A549 (cell line): ENCODE results near the gene RPS6KA2. TPM values are rescaled to one million over a fixed set of nuclear protein-coding genes. Genes with fewer than 3 reads are reported as not detected.

Source experiments
- ATAC-seq, 2 experiments: fragments of 200-7000 bp in 1 of 2; fragments of >200 bp in 1 of 2; cut with Nextera tagmentation in 1 of 2; cut with Tn5 transposase in 1 of 2; 3 replicates each; pipeline versions ENCODE4 v1.8.0 to v1.9.1; 2018 to 2020; ENCODE audit warnings: mild to moderate bottlenecking in 1 of 2, moderate library complexity in 1 of 2
- CTCF ChIA-PET: fragments of 300-600 bp; sonication (Branson Sonifier 250); formaldehyde crosslinking; extraction: SDS; loops from one replicate; lab custom pipeline; 2021; ENCODE audit warnings: antibody characterized with exemption, inconsistent platforms; lab: Yijun Ruan, JAX
- POLR2A ChIA-PET: fragments of 350-600 bp; formaldehyde crosslinking; extraction: SDS; loops from one replicate; lab custom pipeline; 2021; ENCODE audit warnings: antibody characterized with exemption, inconsistent platforms; lab: Yijun Ruan, JAX
- DNase-seq, 2 experiments: peaks; one replicate each; pipeline versions ENCODE4 v3.0.0 to v3.0.0-alpha.2; 2011 to 2016; ENCODE audit warnings: low read depth in 1 of 2, low spot score in 1 of 2
- FAIRE-seq: peaks from 2 replicates; lab custom pipeline; 2011; peaks lifted over from hg19 to GRCh38; lab: Jason Lieb, UNC
- H3K27ac ChIP-seq, 2 experiments: fragments of >200 bp; sonication (Bioruptor Twin); formaldehyde crosslinking; 3 replicates each; pipeline ENCODE4 v1.5.1; 2016 to 2017
- H3K4me1 ChIP-seq: fragments of >200 bp; sonication (Bioruptor Twin); formaldehyde crosslinking; 3 replicates; pipeline ENCODE4 v1.6.1; 2016
- H3K4me2 ChIP-seq: fragments of >200 bp; sonication (Bioruptor Twin); formaldehyde crosslinking; 3 replicates; pipeline ENCODE4 v1.6.1; 2016
- H3K4me3 ChIP-seq: fragments of >200 bp; sonication (Bioruptor Twin); formaldehyde crosslinking; 3 replicates; pipeline ENCODE4 v1.5.1; 2016
- H3K9me3 ChIP-seq: fragments of >200 bp; sonication (Bioruptor Twin); formaldehyde crosslinking; 3 replicates; pipeline ENCODE4 v1.6.1; 2016
- BHLHE40 ChIP-seq: IDR thresholded peaks from 2 replicates; pipeline ENCODE4 v1.6.1; 2012; ENCODE audit warnings: low read depth, low read length, inconsistent platforms
- CBX2 ChIP-seq: fragments of 200-600 bp; sonication (generic); IDR thresholded peaks from 2 replicates; pipeline ENCODE4 v1.6.1; 2016; ENCODE audit warnings: low read depth, mild to moderate bottlenecking, borderline replicate concordance
- CBX8 ChIP-seq: fragments of 200-600 bp; sonication (generic); IDR thresholded peaks from 2 replicates; pipeline ENCODE4 v1.6.1; 2016
- CHD4 ChIP-seq: fragments of 200-600 bp; sonication (generic); IDR thresholded peaks from 2 replicates; pipeline ENCODE4 v1.6.1; 2016; ENCODE audit warnings: antibody characterized with exemption, mild to moderate bottlenecking, borderline replicate concordance
- EHMT2 ChIP-seq: fragments of 200-600 bp; sonication (generic); IDR thresholded peaks from 2 replicates; pipeline ENCODE4 v1.6.1; 2016; ENCODE audit warnings: antibody characterized with exemption, low read depth, mild to moderate bottlenecking, moderate library complexity
- ESRRA ChIP-seq: fragments of 150-350 bp; IDR thresholded peaks from 2 replicates; pipeline ENCODE4 v1.6.1; 2014; ENCODE audit warnings: mild to moderate bottlenecking, low read length, borderline replicate concordance
- GATA3 ChIP-seq: IDR thresholded peaks from 2 replicates; pipeline ENCODE4 v1.6.1; 2012; ENCODE audit warnings: borderline replicate concordance
- HEYL ChIP-seq: fragments of 250-450 bp; sonication (Bioruptor Pico); IDR thresholded peaks from 2 replicates; pipeline ENCODE4 v1.8.0; 2021; ENCODE audit warnings: mild to moderate bottlenecking, moderate library complexity
- HOXA7 ChIP-seq: fragments of 250-450 bp; sonication (Bioruptor Pico); IDR thresholded peaks from 2 replicates; pipeline ENCODE4 v1.5.0; 2020; ENCODE audit warnings: mild to moderate bottlenecking, moderate library complexity
- HOXB13 ChIP-seq: fragments of 250-450 bp; sonication (Bioruptor Pico); IDR thresholded peaks from 2 replicates; pipeline ENCODE4 v1.5.0; 2020; ENCODE audit warnings: low read depth, mild to moderate bottlenecking, moderate library complexity
- HOXB5 ChIP-seq: fragments of 250-450 bp; sonication (Bioruptor Pico); IDR thresholded peaks from 2 replicates; pipeline ENCODE4 v1.5.0; 2020; ENCODE audit warnings: mild to moderate bottlenecking, moderate library complexity
- JUN ChIP-seq, 2 experiments: fragments of >200 bp; sonication (Bioruptor Twin); formaldehyde crosslinking; IDR thresholded peaks; 2 replicates in 1 of 2; 3 replicates in 1 of 2; pipeline ENCODE4 v1.6.1; 2016 to 2017
- JUNB ChIP-seq: fragments of >200 bp; sonication (Bioruptor Twin); formaldehyde crosslinking; IDR thresholded peaks from 2 replicates; pipeline ENCODE4 v1.6.1; 2016
- MAFK ChIP-seq: fragments of 450-650 bp; IDR thresholded peaks from 2 replicates; pipeline ENCODE4 v1.6.1; 2014; ENCODE audit not compliant: partially characterized antibody
- MAZ ChIP-seq: fragments of 150-350 bp; IDR thresholded peaks from 2 replicates; pipeline ENCODE4 v1.6.1; 2014; ENCODE audit warnings: antibody characterized with exemption, low read depth, low read length, borderline replicate concordance
- MYC ChIP-seq: IDR thresholded peaks from 2 replicates; pipeline ENCODE4 v1.6.1; 2012; ENCODE audit warnings: mild to moderate bottlenecking, inconsistent platforms, low read length, improper control_type of control experiment, borderline replicate concordance
- NPAS2 ChIP-seq: fragments of 250-450 bp; sonication (Bioruptor Pico); IDR thresholded peaks from 2 replicates; pipeline ENCODE4 v1.8.0; 2022; ENCODE audit warnings: mild to moderate bottlenecking, moderate library complexity, borderline replicate concordance
- NR3C1 ChIP-seq: fragments of >200 bp; sonication (Bioruptor Twin); formaldehyde crosslinking; IDR thresholded peaks from 3 replicates; pipeline ENCODE4 v1.6.1; 2017
- PHF8 ChIP-seq: fragments of 200-600 bp; sonication (generic); IDR thresholded peaks from 2 replicates; pipeline ENCODE4 v1.6.1; 2016; ENCODE audit warnings: low read depth, mild to moderate bottlenecking, antibody characterized with exemption, moderate library complexity, borderline replicate concordance
- POLR2A ChIP-seq: IDR thresholded peaks from 2 replicates; pipeline ENCODE4 v1.6.1; 2012; ENCODE audit warnings: mild to moderate bottlenecking, low read length
- RARB ChIP-seq: fragments of 250-450 bp; sonication (Bioruptor Pico); IDR thresholded peaks from 2 replicates; pipeline ENCODE4 v1.8.0; 2021; ENCODE audit warnings: mild to moderate bottlenecking, moderate library complexity
- RFX5 ChIP-seq: fragments of 450-650 bp; IDR thresholded peaks from 2 replicates; pipeline ENCODE4 v1.7.1; 2014; ENCODE audit warnings: antibody characterized with exemption, mild to moderate bottlenecking, moderate library complexity
- RNF2 ChIP-seq: fragments of 200-600 bp; sonication (generic); IDR thresholded peaks from 2 replicates; pipeline ENCODE4 v1.6.1; 2016; ENCODE audit warnings: low read depth, mild to moderate bottlenecking, antibody characterized with exemption, moderate library complexity, borderline replicate concordance
- SREBF2 ChIP-seq: fragments of 450-650 bp; IDR thresholded peaks from 2 replicates; pipeline ENCODE4 v1.6.1; 2014; ENCODE audit warnings: mild to moderate bottlenecking, moderate library complexity
- TFCP2L1 ChIP-seq: fragments of 250-450 bp; sonication (Bioruptor Pico); IDR thresholded peaks from 2 replicates; pipeline ENCODE4 v1.5.0; 2021; ENCODE audit warnings: mild to moderate bottlenecking
- ZNF302 ChIP-seq: fragments of 250-450 bp; sonication (Bioruptor Pico); IDR thresholded peaks from 2 replicates; pipeline ENCODE4 v1.9.0; 2021; ENCODE audit warnings: inconsistent platforms, mild to moderate bottlenecking, moderate library complexity
- ZSCAN20 ChIP-seq: fragments of 250-450 bp; sonication (Bioruptor Pico); IDR thresholded peaks from 2 replicates; pipeline ENCODE4 v1.8.0; 2022; ENCODE audit warnings: mild to moderate bottlenecking, moderate library complexity
- WGBS: methylation state at CpG from one replicate; pipeline ENCODE4 v1.1.6; 2017; ENCODE audit errors: missing lambda C conversion rate; 5-methylcytosine and 5-hydroxymethylcytosine counted together
- polyA plus RNA-seq, 4 experiments: library from polyadenylated mRNA; depleted of rRNA in 3 of 4; stranded (reverse); fragments of >200 nt; fragmentation: RNase III in 1 of 4; extraction: RNeasy Plus Mini Kit Qiagen cat#74134 plus additional on column Dnase treatment in 1 of 4; gene quantifications; 2 replicates in 3 of 4; 3 replicates in 1 of 4; pipeline ENCODE4 v1.2.3, GENCODE V29; 2011 to 2017
- TF ChIP-seq, protein P1 (sequence below): IDR thresholded peaks from 2 replicates; pipeline ENCODE4 v1.6.1; 2012
- TF ChIP-seq, protein P2 (sequence below): fragments of >200 bp; sonication (Bioruptor Twin); formaldehyde crosslinking; IDR thresholded peaks from 2 replicates; pipeline ENCODE4 v1.6.1; 2016
- TF ChIP-seq, protein P3 (sequence below): fragments of 250-450 bp; sonication (Bioruptor Pico); IDR thresholded peaks from 2 replicates; pipeline ENCODE4 v1.5.0; 2020; ENCODE audit warnings: low read depth, mild to moderate bottlenecking, moderate library complexity
- TF ChIP-seq, protein P4 (sequence below): IDR thresholded peaks from 2 replicates; pipeline ENCODE4 v1.6.1; 2012; ENCODE audit warnings: low read depth, borderline replicate concordance

Gene RPS6KA2
- polyA plus RNA-seq, 2 of the 4 experiments (the other 2 are of a cell fraction) = 0.19 TPM; not detected in 1

DNA sequence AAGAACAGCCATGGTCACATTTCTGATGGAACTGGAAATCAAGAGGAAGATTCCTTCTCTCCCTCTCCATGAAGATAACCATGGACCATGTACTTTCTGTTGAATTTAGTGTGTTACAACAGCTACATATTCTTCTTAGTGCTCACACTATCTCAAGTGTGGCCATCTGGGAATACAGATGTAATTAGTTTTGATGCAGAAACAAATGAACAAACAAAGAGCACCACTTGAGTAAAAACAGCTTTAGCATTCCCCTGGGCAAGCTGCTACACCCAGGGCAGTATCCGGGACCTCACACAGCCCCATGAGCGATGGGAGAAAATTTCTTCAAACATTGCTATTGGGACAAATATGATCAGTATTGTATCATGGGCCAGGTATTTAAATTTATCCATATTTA is 115.7 kb downstream of the RPS6KA2 start:
- ATAC-seq (no peak), DNase-seq (no peak)
- WGBS = 79% methylated on average over 2 of the region's 2 CpGs
- TF ChIP-seq JUNB = no peak
- TF ChIP-seq, all 56 proteins: peak for 0
- Histone ChIP-seq H3K4me3 (no peak overlapping the region), H3K4me2 (no peak overlapping the region), H3K9me3 (no peaks in the 10 kb centered on the region), H3K27ac (no peak overlapping the region), H3K4me1 (no peaks in the 10 kb centered on the region)
- no peak for FAIRE-seq
- ChIA-PET CTCF (no interaction called here), POLR2A (no interaction called here)

DNA sequence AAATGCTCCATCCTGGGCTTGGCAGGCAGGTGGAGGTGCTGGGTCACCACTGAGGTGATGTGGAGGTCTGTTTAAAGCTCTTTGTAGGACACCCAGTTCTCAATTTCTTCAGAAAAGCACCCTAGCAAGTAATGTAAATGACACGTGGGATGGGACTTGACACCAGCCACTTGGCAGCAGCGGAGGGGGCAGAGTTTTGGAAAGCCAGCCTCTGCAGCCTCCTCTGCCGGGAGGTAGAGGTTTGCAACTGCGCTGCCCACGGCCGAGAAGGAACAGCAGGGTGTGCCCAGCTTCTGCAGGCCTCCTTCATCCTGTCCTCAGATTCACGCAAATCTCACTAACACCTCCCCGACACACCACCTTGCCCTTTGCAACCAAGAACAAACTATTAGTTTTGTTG is 117.9 kb downstream of the RPS6KA2 start:
- CTCF ChIA-PET = interaction anchor here (1.3 kb wide), 1 partner anchor 8 kb away, joined by 3 read pairs; no protein-coding TSS in a partner anchor
- TF ChIP-seq NPAS2 (no peak), EHMT2 (no peak), RARB (CRISPR knock-in tag) (no peak), SREBF2 (no peak), GATA3 (no peak), HOXB13 (CRISPR knock-in tag) (no peak), NR3C1 (no peak), CBX8 (no peak), BHLHE40 (no peak), ZNF302 (CRISPR knock-in tag) (no peak), RNF2 (no peak), JUN (IDR thresholded peaks at IDR 0.05) (no peak), MYC (no peak), PHF8 (no peak), POLR2A (no peak), RFX5 (no peak), HOXB5 (CRISPR knock-in tag) (no peak)
- TF ChIP-seq, protein P1, sequence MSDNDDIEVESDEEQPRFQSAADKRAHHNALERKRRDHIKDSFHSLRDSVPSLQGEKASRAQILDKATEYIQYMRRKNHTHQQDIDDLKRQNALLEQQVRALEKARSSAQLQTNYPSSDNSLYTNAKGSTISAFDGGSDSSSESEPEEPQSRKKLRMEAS = no peak
- TF ChIP-seq, protein P2, sequence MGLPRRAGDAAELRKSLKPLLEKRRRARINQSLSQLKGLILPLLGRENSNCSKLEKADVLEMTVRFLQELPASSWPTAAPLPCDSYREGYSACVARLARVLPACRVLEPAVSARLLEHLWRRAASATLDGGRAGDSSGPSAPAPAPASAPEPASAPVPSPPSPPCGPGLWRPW = no peak
- TF ChIP-seq, all 56 proteins: peak for 0
- WGBS = 45% methylated on average over 8 of the region's 8 CpGs
- Histone ChIP-seq H3K9me3 (no peaks in the 10 kb centered on the region), H3K4me1 (no peaks in the 10 kb centered on the region), H3K27ac (no peak overlapping the region), H3K4me2 (no peak overlapping the region), H3K4me3 (no peak overlapping the region)
- POLR2A ChIA-PET = no interaction called here
- ATAC-seq (no peak), DNase-seq (no peak), FAIRE-seq (no peak)

DNA sequence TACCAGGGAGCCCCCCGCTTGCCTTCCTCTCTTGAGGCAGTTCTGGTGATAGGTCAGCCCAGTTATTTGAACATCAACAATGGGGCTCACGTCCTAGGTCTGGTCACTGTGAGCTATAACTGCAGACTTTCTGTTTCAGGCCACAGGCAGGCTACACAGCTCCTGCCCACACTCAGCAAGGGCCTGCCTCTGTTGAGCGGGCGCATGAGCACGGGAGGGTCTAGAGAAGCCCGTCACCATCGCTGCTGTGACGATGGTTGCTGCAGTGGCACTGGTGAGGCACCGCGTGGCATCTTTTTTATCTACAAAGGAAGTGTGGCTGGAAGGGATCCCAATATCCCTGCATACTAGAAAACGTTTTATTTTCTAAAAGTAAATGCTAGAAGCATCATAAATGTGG is 118.3 kb downstream of the RPS6KA2 start:
- no peaks in the 10 kb centered on the region for H3K9me3 ChIP-seq
- WGBS = 45% methylated on average over 8 of the region's 11 CpGs
- CTCF ChIA-PET = no interaction called here
- no peaks in the 10 kb centered on the region for H3K4me1 ChIP-seq
- DNase-seq (no peak), ATAC-seq (no peak)
- no peak overlapping the region for H3K4me2 ChIP-seq
- TF ChIP-seq CHD4 = no peak
- TF ChIP-seq, protein P3, sequence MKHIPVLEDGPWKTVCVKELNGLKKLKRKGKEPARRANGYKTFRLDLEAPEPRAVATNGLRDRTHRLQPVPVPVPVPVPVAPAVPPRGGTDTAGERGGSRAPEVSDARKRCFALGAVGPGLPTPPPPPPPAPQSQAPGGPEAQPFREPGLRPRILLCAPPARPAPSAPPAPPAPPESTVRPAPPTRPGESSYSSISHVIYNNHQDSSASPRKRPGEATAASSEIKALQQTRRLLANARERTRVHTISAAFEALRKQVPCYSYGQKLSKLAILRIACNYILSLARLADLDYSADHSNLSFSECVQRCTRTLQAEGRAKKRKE = no peak
- TF ChIP-seq HOXA7 (CRISPR knock-in tag) = no peak
- no peak for TF ChIP-seq CBX8
- TF ChIP-seq TFCP2L1 (CRISPR knock-in tag) = no peak
- TF ChIP-seq CBX2 = no peak
- TF ChIP-seq EHMT2 = no peak
- no peak for TF ChIP-seq ESRRA
- TF ChIP-seq SREBF2 = no peak
- no peak for TF ChIP-seq ZSCAN20
- no peak for TF ChIP-seq GATA3
- no peak for TF ChIP-seq HEYL
- TF ChIP-seq, protein P4, sequence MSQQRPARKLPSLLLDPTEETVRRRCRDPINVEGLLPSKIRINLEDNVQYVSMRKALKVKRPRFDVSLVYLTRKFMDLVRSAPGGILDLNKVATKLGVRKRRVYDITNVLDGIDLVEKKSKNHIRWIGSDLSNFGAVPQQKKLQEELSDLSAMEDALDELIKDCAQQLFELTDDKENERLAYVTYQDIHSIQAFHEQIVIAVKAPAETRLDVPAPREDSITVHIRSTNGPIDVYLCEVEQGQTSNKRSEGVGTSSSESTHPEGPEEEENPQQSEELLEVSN = no peak
- no peak for TF ChIP-seq MAZ
- TF ChIP-seq MYC = no peak
- TF ChIP-seq RARB (CRISPR knock-in tag) = no peak
- TF ChIP-seq MAFK = no peak
- TF ChIP-seq, all 56 proteins: peak for 0
- no peak for FAIRE-seq
- Histone ChIP-seq H3K4me3 (no peak overlapping the region), H3K27ac (no peak overlapping the region)
- POLR2A ChIA-PET = no interaction called here
